ENCODE measurements around the gene ODAD3.
A peak's percentile ranks its signal among the peaks of the same experiment; 100 is the strongest.
"Not testable (repeated sequence)": the region's sequence is repeated elsewhere in the genome, so short reads cannot be mapped to it uniquely, and the experiment has no call there.

The ODAD3 gene

DNA sequence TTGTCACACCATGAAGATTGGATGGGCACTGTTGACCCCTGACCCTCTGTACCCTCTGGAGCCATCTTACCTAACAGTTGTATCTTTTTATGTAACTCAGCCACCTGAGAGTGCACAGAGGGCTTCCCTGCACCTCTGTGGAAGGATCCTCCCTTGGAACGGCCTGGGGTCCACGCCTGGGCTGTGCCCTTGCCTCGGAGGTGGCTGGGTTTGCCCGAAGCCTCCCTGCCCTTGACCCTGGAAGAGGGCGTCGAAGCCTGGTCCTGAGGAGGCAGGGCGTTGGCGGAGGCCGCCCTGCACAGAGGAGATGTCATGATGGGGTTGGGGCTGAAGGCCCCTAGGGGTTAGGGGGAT lies 241 bp downstream of the ODAD3 start:
- H2BK12ac ChIP-seq (ENCODE audit: low read length in 2 of 2): peak overlapping the region; percentile 87 to 91

DNA sequence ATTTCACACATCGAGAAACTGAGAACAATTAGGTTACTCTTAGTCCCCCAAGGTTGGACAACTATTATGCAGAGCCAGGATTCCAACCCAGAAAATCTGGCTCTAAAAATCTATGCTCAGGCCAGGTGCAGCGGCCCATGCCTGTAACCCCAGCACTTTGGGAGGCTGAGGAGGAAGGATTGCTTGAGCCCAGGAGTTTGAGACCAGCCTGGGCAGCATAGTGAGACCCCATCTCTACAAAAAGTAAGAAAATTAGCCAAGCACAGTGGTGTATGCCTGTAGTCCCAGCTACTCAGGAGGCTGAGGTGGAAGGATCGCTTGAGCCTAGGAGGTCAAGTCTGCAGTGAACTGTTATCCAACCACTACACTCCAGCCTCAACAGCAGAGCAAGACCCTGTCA lies 1.4 kb downstream of the ODAD3 start:
- Histone ChIP-seq H3K79me1 (replicated peaks; ENCODE audit: low read length, poor library complexity, severe bottlenecking) (peaks cover 17% of the 10 kb centered on the region), H3K36me3 (ENCODE audit: control insufficient read depth in 1 of 2, insufficient read depth in 2 of 2, low read depth in 1 of 2, low read length in 2 of 2) (peaks cover 19 to 22% of the 10 kb centered on the region in 2 experiments), H3K4me1 (ENCODE audit: control insufficient read depth, insufficient read depth, low read depth, low read length) (peaks cover 13% of the 10 kb centered on the region)
- not testable (repeated sequence) for H2BK5ac ChIP-seq (ENCODE audit: low read depth, low read length, poor library complexity, severe bottlenecking); H3K9me3 ChIP-seq (ENCODE audit: control insufficient read depth, low read length); H3K4me3 ChIP-seq (ENCODE audit: insufficient read depth in 1 of 2, low read depth in 1 of 2, low read length in 2 of 2); H3K4ac ChIP-seq (ENCODE audit: low read depth in 1 of 2, low read length in 2 of 2); H2BK12ac ChIP-seq (ENCODE audit: low read length in 2 of 2); H3K9ac ChIP-seq (ENCODE audit: low read length); H2AFZ ChIP-seq (ENCODE audit: low read depth, low read length); H2AK5ac ChIP-seq (ENCODE audit: low read length, severe bottlenecking); H3K4me2 ChIP-seq (ENCODE audit: low read length, poor library complexity, severe bottlenecking); H3K18ac ChIP-seq (ENCODE audit: low read depth in 1 of 2, low read length in 2 of 2); H3K23ac ChIP-seq (ENCODE audit: low read length in 2 of 2); DNase-seq; H3K27ac ChIP-seq (ENCODE audit: low read length, poor library complexity, severe bottlenecking); H3K27me3 ChIP-seq (ENCODE audit: control insufficient read depth in 1 of 2, insufficient read depth in 1 of 2, low read length in 2 of 2); H3K14ac ChIP-seq (ENCODE audit: low read length in 2 of 2); H2BK15ac ChIP-seq (ENCODE audit: low read depth, poor library complexity, severe bottlenecking); H4K91ac ChIP-seq (ENCODE audit: low read length); H4K8ac ChIP-seq (ENCODE audit: low read length); H2BK120ac ChIP-seq (ENCODE audit: low read depth, low read length)
- 100% methylated on average over 3 of the region's 3 CpGs for WGBS

More for the DNA sequence above, 241 bp downstream of the ODAD3 start:
- H3K18ac ChIP-seq (ENCODE audit: low read depth in 1 of 2, low read length in 2 of 2): peak overlapping the region; percentile 75 to 84
- H2AFZ ChIP-seq (ENCODE audit: low read depth, low read length): peak overlapping the region; percentile 98
- H3K14ac ChIP-seq (ENCODE audit: low read length in 2 of 2): peak overlapping the region in 1 of 2 experiments; percentile 69
- no peaks in the 10 kb centered on the region for H3K27me3 ChIP-seq (ENCODE audit: control insufficient read depth in 1 of 2, insufficient read depth in 1 of 2, low read length in 2 of 2)
- no peak overlapping the region for H2BK5ac ChIP-seq (ENCODE audit: low read depth, low read length, poor library complexity, severe bottlenecking)
- peak overlapping the region; percentile 68 for H3K27ac ChIP-seq (ENCODE audit: low read length, poor library complexity, severe bottlenecking)
- H3K36me3 ChIP-seq (ENCODE audit: control insufficient read depth in 1 of 2, insufficient read depth in 2 of 2, low read depth in 1 of 2, low read length in 2 of 2): peaks cover 29 to 31% of the 10 kb centered on the region in 2 experiments
- peak overlapping the region; percentile 92 for H4K91ac ChIP-seq (ENCODE audit: low read length)
- no peaks in the 10 kb centered on the region for H3K9me3 ChIP-seq (ENCODE audit: control insufficient read depth, low read length)
- H3K4me2 ChIP-seq (ENCODE audit: low read length, poor library complexity, severe bottlenecking): peak overlapping the region; percentile 87
- H3K79me1 ChIP-seq (replicated peaks; ENCODE audit: low read length, poor library complexity, severe bottlenecking): peaks cover 22% of the 10 kb centered on the region
- H3K4me1 ChIP-seq (ENCODE audit: control insufficient read depth, insufficient read depth, low read depth, low read length): peaks cover 13% of the 10 kb centered on the region
- H2BK15ac ChIP-seq (ENCODE audit: low read depth, poor library complexity, severe bottlenecking): peak overlapping the region; percentile 76
- H2AK5ac ChIP-seq (ENCODE audit: low read length, severe bottlenecking): no peak overlapping the region
- H4K8ac ChIP-seq (ENCODE audit: low read length): peak overlapping the region; percentile 95
- peak overlapping the region; percentile 95 for H3K9ac ChIP-seq (ENCODE audit: low read length)
- no peak overlapping the region for H2BK120ac ChIP-seq (ENCODE audit: low read depth, low read length)
- WGBS: 19% methylated on average over 8 of the region's 9 CpGs
- H3K23ac ChIP-seq (ENCODE audit: low read length in 2 of 2): peak overlapping the region in 1 of 2 experiments; percentile 24
- peak overlapping the region; percentile 72 to 98 for H3K4ac ChIP-seq (ENCODE audit: low read depth in 1 of 2, low read length in 2 of 2)
- DNase-seq: no peak
- peak overlapping the region; percentile 49 to 99 for H3K4me3 ChIP-seq (ENCODE audit: insufficient read depth in 1 of 2, low read depth in 1 of 2, low read length in 2 of 2)

DNA sequence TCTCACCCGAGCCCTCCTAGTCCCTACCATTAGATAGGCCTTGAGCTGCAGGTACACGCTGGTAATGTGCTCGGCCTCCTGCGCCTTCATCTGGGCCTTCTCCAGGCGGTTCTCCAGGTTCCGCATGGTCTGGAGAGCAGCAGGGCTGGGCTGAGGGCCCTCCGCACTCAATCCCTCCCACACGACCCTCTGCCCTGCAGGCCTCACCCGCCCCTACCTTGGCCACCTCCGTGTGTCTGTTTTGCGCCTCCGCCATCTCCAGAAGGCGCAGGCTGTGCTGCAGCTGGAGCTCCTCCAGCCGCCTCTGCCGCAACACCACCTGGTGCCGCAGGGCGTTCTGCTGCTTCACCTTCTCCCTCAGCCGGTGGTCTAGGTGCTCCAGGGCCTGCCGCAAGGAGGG lies 8.3 kb downstream of the ODAD3 start:
- DNase-seq: no peak
- Histone ChIP-seq H2BK120ac (ENCODE audit: low read depth, low read length) (no peak overlapping the region), H3K9me3 (ENCODE audit: control insufficient read depth, low read length) (no peaks in the 10 kb centered on the region), H3K27me3 (ENCODE audit: control insufficient read depth in 1 of 2, insufficient read depth in 1 of 2, low read length in 2 of 2) (peaks cover 23 to 25% of the 10 kb centered on the region in 2 experiments), H3K4me2 (ENCODE audit: low read length, poor library complexity, severe bottlenecking) (no peak overlapping the region), H3K14ac (ENCODE audit: low read length in 2 of 2) (no peak overlapping the region), H3K18ac (ENCODE audit: low read depth in 1 of 2, low read length in 2 of 2) (no peak overlapping the region), H2BK15ac (ENCODE audit: low read depth, poor library complexity, severe bottlenecking) (no peak overlapping the region), H3K4ac (ENCODE audit: low read depth in 1 of 2, low read length in 2 of 2) (no peak overlapping the region), H4K91ac (ENCODE audit: low read length) (no peak overlapping the region), H2BK5ac (ENCODE audit: low read depth, low read length, poor library complexity, severe bottlenecking) (no peak overlapping the region), H3K79me1 (replicated peaks; ENCODE audit: low read length, poor library complexity, severe bottlenecking) (no peaks in the 10 kb centered on the region), H3K36me3 (ENCODE audit: control insufficient read depth in 1 of 2, insufficient read depth in 2 of 2, low read depth in 1 of 2, low read length in 2 of 2) (peaks cover 0 to 2% of the 10 kb centered on the region in 2 experiments), H2BK12ac (ENCODE audit: low read length in 2 of 2) (no peak overlapping the region), H3K4me3 (ENCODE audit: insufficient read depth in 1 of 2, low read depth in 1 of 2, low read length in 2 of 2) (no peak overlapping the region), H3K23ac (ENCODE audit: low read length in 2 of 2) (no peak overlapping the region), H4K8ac (ENCODE audit: low read length) (no peak overlapping the region), H3K4me1 (ENCODE audit: control insufficient read depth, insufficient read depth, low read depth, low read length) (peaks cover 9% of the 10 kb centered on the region), H2AK5ac (ENCODE audit: low read length, severe bottlenecking) (no peak overlapping the region), H3K27ac (ENCODE audit: low read length, poor library complexity, severe bottlenecking) (no peak overlapping the region), H2AFZ (ENCODE audit: low read depth, low read length) (no peak overlapping the region), H3K9ac (ENCODE audit: low read length) (no peak overlapping the region)
- 91% methylated on average over 17 of the region's 19 CpGs for WGBS

DNA sequence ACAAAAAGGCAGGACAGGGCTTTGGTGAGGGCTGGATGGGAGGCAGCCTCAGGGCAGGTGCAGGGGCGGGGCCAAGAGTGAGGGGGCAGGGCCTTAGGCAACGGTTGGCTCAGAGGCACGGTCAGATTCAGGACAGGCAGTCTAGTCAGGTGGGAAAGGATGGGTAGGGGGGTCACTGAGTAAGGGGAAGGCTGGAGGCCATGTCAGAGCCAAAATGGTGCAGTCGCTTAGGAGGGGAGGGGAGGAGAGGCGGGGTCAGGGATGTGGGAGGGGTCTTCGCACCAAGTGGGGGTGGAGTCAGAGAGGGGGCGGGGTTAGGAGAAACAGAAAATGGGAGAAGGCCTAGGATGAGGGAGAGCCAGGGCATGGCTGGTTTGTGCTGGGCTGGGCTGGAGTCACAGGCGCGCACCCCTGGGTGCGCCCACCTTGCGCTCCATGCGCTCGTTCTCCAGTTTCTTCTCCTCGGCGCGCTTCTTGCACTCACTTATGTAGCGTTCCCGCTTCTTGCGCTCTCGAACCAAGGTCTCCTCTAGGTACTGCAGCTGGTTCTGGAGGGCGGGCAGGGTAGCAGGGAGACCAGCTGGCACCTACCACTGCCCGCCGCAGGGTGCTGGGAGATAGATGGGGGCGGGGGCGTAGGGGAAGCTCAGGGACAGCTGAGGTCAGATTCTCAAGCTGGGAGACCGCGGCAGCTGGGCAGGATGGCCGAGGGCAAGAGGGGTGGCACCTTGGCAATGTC lies 9.0 kb downstream of the ODAD3 start:
- DNase-seq: no peak
- H3K27ac ChIP-seq (ENCODE audit: low read length, poor library complexity, severe bottlenecking): no peak overlapping the region
- H3K79me1 ChIP-seq (replicated peaks; ENCODE audit: low read length, poor library complexity, severe bottlenecking): no peaks in the 10 kb centered on the region
- H3K4ac ChIP-seq (ENCODE audit: low read depth in 1 of 2, low read length in 2 of 2): no peak overlapping the region
- no peak overlapping the region for H3K4me3 ChIP-seq (ENCODE audit: insufficient read depth in 1 of 2, low read depth in 1 of 2, low read length in 2 of 2)
- no peak overlapping the region for H4K91ac ChIP-seq (ENCODE audit: low read length)
- 92% methylated on average over 27 of the region's 28 CpGs for WGBS
- H3K18ac ChIP-seq (ENCODE audit: low read depth in 1 of 2, low read length in 2 of 2): no peak overlapping the region
- H4K8ac ChIP-seq (ENCODE audit: low read length): no peak overlapping the region
- no peaks in the 10 kb centered on the region for H3K9me3 ChIP-seq (ENCODE audit: control insufficient read depth, low read length)
- no peak overlapping the region for H2BK120ac ChIP-seq (ENCODE audit: low read depth, low read length)
- H3K4me1 ChIP-seq (ENCODE audit: control insufficient read depth, insufficient read depth, low read depth, low read length): peaks cover 13% of the 10 kb centered on the region
- H2AK5ac ChIP-seq (ENCODE audit: low read length, severe bottlenecking): no peak overlapping the region
- H3K14ac ChIP-seq (ENCODE audit: low read length in 2 of 2): no peak overlapping the region
- no peak overlapping the region for H3K23ac ChIP-seq (ENCODE audit: low read length in 2 of 2)
- peak overlapping the region in 1 of 2 experiments; percentile 38 for H2BK12ac ChIP-seq (ENCODE audit: low read length in 2 of 2)
- H2BK5ac ChIP-seq (ENCODE audit: low read depth, low read length, poor library complexity, severe bottlenecking): no peak overlapping the region
- no peak overlapping the region for H3K4me2 ChIP-seq (ENCODE audit: low read length, poor library complexity, severe bottlenecking)
- H3K27me3 ChIP-seq (ENCODE audit: control insufficient read depth in 1 of 2, insufficient read depth in 1 of 2, low read length in 2 of 2): peaks cover 30 to 33% of the 10 kb centered on the region in 2 experiments
- peaks cover 0 to 2% of the 10 kb centered on the region in 2 experiments for H3K36me3 ChIP-seq (ENCODE audit: control insufficient read depth in 1 of 2, insufficient read depth in 2 of 2, low read depth in 1 of 2, low read length in 2 of 2)
- no peak overlapping the region for H2AFZ ChIP-seq (ENCODE audit: low read depth, low read length)
- no peak overlapping the region for H2BK15ac ChIP-seq (ENCODE audit: low read depth, poor library complexity, severe bottlenecking)
- no peak overlapping the region for H3K9ac ChIP-seq (ENCODE audit: low read length)
